Measurements from ENCODE around the gene SMIM10.

DNA sequence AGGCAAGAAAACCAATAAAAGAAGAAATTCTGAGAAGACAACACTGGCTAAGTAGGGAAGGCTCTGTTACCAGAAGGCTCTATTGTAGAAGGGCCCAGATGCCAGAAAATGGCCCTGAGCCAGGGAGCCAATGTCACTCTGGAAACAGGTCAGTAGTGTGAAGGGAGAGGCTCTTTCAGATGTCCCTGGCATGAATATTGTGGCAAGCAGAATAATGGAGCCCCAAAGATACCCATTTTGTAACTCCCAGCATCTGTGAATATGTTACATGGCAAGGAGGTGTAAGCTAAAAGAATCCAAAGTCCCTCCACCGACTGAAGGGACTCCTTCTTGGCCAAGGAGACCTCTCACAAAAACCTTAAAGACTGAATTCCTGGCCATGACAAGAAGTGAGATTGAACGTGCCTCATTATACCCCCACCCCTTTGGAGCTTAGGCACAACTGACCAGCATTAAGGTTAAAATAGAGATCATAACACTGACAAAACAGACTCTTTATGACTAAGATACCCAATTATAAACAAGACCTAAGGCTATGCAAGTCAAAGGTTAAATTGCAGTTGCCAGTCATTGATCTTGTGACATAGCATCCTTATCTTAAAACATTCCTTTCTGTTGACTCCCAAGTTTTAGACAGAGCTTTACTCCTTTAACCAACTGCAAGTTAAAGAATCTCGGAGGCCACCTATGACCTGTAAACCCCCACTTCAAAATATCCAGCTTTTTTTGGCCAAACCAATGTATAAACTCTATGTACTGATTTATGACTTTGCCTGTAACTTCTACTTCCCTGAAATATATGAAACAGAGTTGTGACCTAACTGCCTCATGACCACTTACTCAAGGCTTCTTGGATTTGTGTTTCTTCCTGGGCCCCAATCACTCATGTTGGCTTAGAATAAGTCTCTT is 42.2 kb upstream of the SMIM10 start:
- TF ChIP-seq, protein P1, sequence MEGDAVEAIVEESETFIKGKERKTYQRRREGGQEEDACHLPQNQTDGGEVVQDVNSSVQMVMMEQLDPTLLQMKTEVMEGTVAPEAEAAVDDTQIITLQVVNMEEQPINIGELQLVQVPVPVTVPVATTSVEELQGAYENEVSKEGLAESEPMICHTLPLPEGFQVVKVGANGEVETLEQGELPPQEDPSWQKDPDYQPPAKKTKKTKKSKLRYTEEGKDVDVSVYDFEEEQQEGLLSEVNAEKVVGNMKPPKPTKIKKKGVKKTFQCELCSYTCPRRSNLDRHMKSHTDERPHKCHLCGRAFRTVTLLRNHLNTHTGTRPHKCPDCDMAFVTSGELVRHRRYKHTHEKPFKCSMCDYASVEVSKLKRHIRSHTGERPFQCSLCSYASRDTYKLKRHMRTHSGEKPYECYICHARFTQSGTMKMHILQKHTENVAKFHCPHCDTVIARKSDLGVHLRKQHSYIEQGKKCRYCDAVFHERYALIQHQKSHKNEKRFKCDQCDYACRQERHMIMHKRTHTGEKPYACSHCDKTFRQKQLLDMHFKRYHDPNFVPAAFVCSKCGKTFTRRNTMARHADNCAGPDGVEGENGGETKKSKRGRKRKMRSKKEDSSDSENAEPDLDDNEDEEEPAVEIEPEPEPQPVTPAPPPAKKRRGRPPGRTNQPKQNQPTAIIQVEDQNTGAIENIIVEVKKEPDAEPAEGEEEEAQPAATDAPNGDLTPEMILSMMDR (IDR thresholded peaks at IDR 0.05): no peak
- no peak for TF ChIP-seq POLR2A (IDR thresholded peaks at IDR 0.05)

Data from breast epithelium (tissue), 3 donors.